HepG2 (cell line): ENCODE results near the gene NIP7. TPM values are rescaled to one million over a fixed set of nuclear protein-coding genes. Genes with fewer than 3 reads are reported as not detected.
A peak's percentile ranks its signal among the peaks of the same experiment; 100 is the strongest.

Source experiments
- KLF9 ChIP-seq: IDR thresholded peaks from 2 replicates; pipeline ENCODE4 v1.6.1; 2016; ENCODE audit warnings: low read depth
- RXRA ChIP-seq: sonication (generic); formaldehyde crosslinking; IDR thresholded peaks from 2 replicates; pipeline ENCODE4 v1.5.1; 2020; ENCODE audit warnings: missing genetic modification reagents
- SIN3B ChIP-seq: fragments of 150-350 bp; IDR thresholded peaks from 2 replicates; pipeline ENCODE4 v1.6.1; 2014; ENCODE audit warnings: low read length
- ZFP90 ChIP-seq: sonication (generic); formaldehyde crosslinking; IDR thresholded peaks from 2 replicates; pipeline ENCODE4 v1.8.0; 2022; ENCODE audit warnings: missing genetic modification reagents, mild to moderate bottlenecking, inconsistent platforms, borderline replicate concordance
- ZNF337 ChIP-seq: sonication (generic); formaldehyde crosslinking; IDR thresholded peaks from 2 replicates; pipeline ENCODE4 v1.5.1; 2020; ENCODE audit warnings: missing genetic modification reagents, low read depth, mild to moderate bottlenecking, borderline replicate concordance
- ZNF441 ChIP-seq: sonication (generic); formaldehyde crosslinking; IDR thresholded peaks from 2 replicates; pipeline ENCODE4 v1.7.0; 2021; ENCODE audit warnings: missing genetic modification reagents, borderline replicate concordance
- ZNF749 ChIP-seq: sonication (generic); formaldehyde crosslinking; IDR thresholded peaks from 2 replicates; pipeline ENCODE4 v1.8.0; 2022; ENCODE audit warnings: mild to moderate bottlenecking, missing genetic modification reagents, moderate library complexity, borderline replicate concordance
- ZNF790 ChIP-seq: sonication (generic); formaldehyde crosslinking; IDR thresholded peaks from 2 replicates; pipeline ENCODE4 v1.8.0; 2022; ENCODE audit warnings: missing genetic modification reagents, mild to moderate bottlenecking, borderline replicate concordance
- polyA plus RNA-seq, 8 experiments: library from polyadenylated mRNA; depleted of rRNA in 3 of 8; stranded (reverse) in 7 of 8; unstranded in 1 of 8; fragments of >200 nt; fragmentation: Illumina TruSeq in 4 of 8; extraction: Trizol in 4 of 8; gene quantifications; 2 replicates each; pipeline versions ENCODE4 v1.2.1 to v1.2.3, GENCODE V29; 2011 to 2016; ENCODE audit warnings: low read depth in 4 of 8, missing spikeins in 1 of 8, mixed read lengths in 1 of 8; ENCODE audit not compliant: insufficient read depth in 1 of 8
- total RNA-seq, 5 experiments: library from RNA; depleted of rRNA; stranded (reverse); fragments of >200 nt; fragmentation: Illumina TruSeq; extraction: Trizol; gene quantifications; 2 replicates each; pipeline ENCODE4 v1.2.3, GENCODE V29; 2016; ENCODE audit warnings: low read depth in 1 of 5
- TF ChIP-seq, protein P1 (sequence below): sonication (generic); formaldehyde crosslinking; IDR thresholded peaks from 2 replicates; pipeline ENCODE4 v1.5.1; 2020; ENCODE audit warnings: mild to moderate bottlenecking, missing genetic modification reagents
- TF ChIP-seq, protein P2 (sequence below): sonication (generic); formaldehyde crosslinking; IDR thresholded peaks from 2 replicates; pipeline ENCODE4 v1.5.0; 2020; ENCODE audit warnings: missing genetic modification reagents
- TF ChIP-seq, protein P3 (sequence below): sonication (generic); formaldehyde crosslinking; IDR thresholded peaks from 2 replicates; pipeline ENCODE4 v1.4.0; 2020; ENCODE audit warnings: missing genetic modification reagents
- TF ChIP-seq, protein P4 (sequence below): sonication (generic); formaldehyde crosslinking; IDR thresholded peaks from 2 replicates; pipeline ENCODE4 v1.4.0; 2020; ENCODE audit warnings: mild to moderate bottlenecking, missing genetic modification reagents
- TF ChIP-seq, protein P5 (sequence below), 2 experiments: fragments of 450-650 bp in 1 of 2; sonication (generic) in 1 of 2; formaldehyde crosslinking; IDR thresholded peaks; 2 replicates each; pipeline versions ENCODE4 v1.5.0 to v1.8.0; 2020 to 2022; ENCODE audit warnings: mild to moderate bottlenecking in 1 of 2, missing genetic modification reagents in 1 of 2
- TF ChIP-seq, protein P6 (sequence below): IDR thresholded peaks from 2 replicates; pipeline ENCODE4 v1.6.1; 2016; ENCODE audit warnings: low read depth, borderline replicate concordance
- TF ChIP-seq, protein P7 (sequence below): sonication (generic); formaldehyde crosslinking; IDR thresholded peaks from 2 replicates; pipeline ENCODE4 v1.5.0; 2020; ENCODE audit warnings: missing genetic modification reagents

Gene NIP7
- total and polyA plus RNA-seq, 2 of the 13 experiments (the other 11 are each of a cell fraction or from before 2014, with no cell fraction given), result 15.3 to 114 TPM

DNA sequence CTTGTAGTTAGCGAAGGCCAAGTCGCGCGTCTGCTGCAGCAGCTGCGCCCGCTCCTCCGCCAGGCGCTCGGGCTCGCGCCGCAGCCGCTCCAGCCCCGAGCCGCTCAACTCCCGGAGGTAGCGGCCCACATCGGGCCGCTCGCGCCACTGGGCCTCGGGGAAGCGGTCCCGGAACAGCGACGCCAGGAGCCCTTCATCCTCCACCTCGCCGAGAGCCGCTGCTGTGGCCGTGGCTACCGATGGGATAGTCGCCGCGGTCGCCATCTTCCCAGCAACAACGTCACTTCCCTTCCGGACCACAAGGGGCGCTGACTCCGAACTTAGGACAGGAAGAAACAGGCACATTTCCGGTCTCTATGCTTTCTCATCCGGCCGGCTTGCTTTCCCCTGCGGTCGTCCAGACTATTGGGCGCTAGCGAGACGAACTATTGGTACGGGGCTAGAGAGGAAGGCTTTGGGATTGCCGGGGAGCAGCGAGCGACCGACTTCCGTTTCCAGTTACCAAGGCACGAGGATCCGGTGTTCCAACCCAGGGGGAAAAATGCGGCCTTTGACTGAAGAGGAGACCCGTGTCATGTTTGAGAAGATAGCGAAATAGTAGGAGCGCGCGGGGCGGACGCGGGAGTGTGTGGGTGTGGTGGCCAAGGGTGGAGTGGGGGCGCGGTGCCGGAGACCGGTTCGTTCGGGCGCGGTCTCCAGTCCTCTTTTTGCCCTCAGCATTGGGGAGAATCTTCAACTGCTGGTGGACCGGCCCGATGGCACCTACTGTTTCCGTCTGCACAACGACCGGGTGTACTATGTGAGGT is at the start of gene NIP7, which contains the start of gene COG8 (continued):
- TF ChIP-seq, protein P1, sequence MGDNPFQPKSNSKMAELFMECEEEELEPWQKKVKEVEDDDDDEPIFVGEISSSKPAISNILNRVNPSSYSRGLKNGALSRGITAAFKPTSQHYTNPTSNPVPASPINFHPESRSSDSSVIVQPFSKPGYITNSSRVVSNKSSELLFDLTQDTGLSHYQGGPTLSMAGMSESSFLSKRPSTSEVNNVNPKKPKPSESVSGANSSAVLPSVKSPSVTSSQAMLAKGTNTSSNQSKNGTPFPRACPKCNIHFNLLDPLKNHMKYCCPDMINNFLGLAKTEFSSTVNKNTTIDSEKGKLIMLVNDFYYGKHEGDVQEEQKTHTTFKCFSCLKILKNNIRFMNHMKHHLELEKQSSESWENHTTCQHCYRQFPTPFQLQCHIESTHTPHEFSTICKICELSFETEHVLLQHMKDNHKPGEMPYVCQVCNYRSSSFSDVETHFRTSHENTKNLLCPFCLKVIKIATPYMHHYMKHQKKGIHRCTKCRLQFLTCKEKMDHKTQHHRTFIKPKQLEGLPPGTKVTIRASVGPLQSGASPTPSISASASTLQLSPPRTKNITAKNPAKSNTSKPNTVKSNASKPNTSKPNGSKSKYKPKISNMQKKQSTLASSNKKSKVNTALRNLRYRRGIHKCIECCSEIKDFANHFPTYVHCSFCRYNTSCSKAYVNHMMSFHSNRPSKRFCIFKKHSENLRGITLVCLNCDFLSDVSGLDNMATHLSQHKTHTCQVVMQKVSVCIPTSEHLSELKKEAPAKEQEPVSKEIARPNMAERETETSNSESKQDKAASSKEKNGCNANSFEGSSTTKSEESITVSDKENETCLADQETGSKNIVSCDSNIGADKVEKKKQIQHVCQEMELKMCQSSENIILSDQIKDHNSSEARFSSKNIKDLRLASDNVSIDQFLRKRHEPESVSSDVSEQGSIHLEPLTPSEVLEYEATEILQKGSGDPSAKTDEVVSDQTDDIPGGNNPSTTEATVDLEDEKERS (CRISPR knock-in tag), result peak; percentile 88
- TF ChIP-seq ZFP90 (CRISPR knock-in tag) (peak; percentile 96), ZNF749 (CRISPR knock-in tag) (no peak), ZNF337 (peak; percentile 84), ZNF790 (CRISPR knock-in tag) (no peak), SIN3B (peak; percentile 87), RXRA (CRISPR knock-in tag) (peak; percentile 66; the same call in 1 of the 2 replicates), ZNF441 (CRISPR knock-in tag) (peak; percentile 70), KLF9 (peak; percentile 50; the same call in 1 of the 2 replicates)
- TF ChIP-seq, protein P2, sequence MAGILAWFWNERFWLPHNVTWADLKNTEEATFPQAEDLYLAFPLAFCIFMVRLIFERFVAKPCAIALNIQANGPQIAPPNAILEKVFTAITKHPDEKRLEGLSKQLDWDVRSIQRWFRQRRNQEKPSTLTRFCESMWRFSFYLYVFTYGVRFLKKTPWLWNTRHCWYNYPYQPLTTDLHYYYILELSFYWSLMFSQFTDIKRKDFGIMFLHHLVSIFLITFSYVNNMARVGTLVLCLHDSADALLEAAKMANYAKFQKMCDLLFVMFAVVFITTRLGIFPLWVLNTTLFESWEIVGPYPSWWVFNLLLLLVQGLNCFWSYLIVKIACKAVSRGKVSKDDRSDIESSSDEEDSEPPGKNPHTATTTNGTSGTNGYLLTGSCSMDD (CRISPR knock-in tag), result peak; percentile 75
- TF ChIP-seq, protein P3, sequence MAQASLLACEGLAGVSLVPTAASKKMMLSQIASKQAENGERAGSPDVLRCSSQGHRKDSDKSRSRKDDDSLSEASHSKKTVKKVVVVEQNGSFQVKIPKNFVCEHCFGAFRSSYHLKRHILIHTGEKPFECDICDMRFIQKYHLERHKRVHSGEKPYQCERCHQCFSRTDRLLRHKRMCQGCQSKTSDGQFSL, result no peak
- TF ChIP-seq, protein P4, sequence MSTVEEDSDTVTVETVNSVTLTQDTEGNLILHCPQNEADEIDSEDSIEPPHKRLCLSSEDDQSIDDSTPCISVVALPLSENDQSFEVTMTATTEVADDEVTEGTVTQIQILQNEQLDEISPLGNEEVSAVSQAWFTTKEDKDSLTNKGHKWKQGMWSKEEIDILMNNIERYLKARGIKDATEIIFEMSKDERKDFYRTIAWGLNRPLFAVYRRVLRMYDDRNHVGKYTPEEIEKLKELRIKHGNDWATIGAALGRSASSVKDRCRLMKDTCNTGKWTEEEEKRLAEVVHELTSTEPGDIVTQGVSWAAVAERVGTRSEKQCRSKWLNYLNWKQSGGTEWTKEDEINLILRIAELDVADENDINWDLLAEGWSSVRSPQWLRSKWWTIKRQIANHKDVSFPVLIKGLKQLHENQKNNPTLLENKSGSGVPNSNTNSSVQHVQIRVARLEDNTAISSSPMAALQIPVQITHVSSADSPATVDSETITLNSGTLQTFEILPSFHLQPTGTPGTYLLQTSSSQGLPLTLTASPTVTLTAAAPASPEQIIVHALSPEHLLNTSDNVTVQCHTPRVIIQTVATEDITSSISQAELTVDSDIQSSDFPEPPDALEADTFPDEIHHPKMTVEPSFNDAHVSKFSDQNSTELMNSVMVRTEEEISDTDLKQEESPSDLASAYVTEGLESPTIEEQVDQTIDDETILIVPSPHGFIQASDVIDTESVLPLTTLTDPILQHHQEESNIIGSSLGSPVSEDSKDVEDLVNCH, result peak; percentile 66; the same call in 1 of the 2 replicates
- TF ChIP-seq, protein P5, sequence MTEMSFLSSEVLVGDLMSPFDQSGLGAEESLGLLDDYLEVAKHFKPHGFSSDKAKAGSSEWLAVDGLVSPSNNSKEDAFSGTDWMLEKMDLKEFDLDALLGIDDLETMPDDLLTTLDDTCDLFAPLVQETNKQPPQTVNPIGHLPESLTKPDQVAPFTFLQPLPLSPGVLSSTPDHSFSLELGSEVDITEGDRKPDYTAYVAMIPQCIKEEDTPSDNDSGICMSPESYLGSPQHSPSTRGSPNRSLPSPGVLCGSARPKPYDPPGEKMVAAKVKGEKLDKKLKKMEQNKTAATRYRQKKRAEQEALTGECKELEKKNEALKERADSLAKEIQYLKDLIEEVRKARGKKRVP (CRISPR knock-in tag; IDR thresholded peaks at IDR 0.05), result peak in 1 of 2 experiments; percentile 78; a peak in 2 of 4 replicates
- TF ChIP-seq, protein P6, sequence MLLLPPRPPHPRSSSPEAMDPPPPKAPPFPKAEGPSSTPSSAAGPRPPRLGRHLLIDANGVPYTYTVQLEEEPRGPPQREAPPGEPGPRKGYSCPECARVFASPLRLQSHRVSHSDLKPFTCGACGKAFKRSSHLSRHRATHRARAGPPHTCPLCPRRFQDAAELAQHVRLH (CRISPR knock-in tag), result peak; percentile 79
- TF ChIP-seq, protein P7, sequence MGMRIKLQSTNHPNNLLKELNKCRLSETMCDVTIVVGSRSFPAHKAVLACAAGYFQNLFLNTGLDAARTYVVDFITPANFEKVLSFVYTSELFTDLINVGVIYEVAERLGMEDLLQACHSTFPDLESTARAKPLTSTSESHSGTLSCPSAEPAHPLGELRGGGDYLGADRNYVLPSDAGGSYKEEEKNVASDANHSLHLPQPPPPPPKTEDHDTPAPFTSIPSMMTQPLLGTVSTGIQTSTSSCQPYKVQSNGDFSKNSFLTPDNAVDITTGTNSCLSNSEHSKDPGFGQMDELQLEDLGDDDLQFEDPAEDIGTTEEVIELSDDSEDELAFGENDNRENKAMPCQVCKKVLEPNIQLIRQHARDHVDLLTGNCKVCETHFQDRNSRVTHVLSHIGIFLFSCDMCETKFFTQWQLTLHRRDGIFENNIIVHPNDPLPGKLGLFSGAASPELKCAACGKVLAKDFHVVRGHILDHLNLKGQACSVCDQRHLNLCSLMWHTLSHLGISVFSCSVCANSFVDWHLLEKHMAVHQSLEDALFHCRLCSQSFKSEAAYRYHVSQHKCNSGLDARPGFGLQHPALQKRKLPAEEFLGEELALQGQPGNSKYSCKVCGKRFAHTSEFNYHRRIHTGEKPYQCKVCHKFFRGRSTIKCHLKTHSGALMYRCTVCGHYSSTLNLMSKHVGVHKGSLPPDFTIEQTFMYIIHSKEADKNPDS (CRISPR knock-in tag), result no peak
